Measurements from ENCODE around the gene ZMYND8.
A peak's percentile ranks its signal among the peaks of the same experiment; 100 is the strongest.

Gene ZMYND8

GRCh38 chr20:47353692-47354463 is 2.6 kb downstream of the ZMYND8 start:
- DNase-seq (ENCODE audit: low read depth): no peak

DNA sequence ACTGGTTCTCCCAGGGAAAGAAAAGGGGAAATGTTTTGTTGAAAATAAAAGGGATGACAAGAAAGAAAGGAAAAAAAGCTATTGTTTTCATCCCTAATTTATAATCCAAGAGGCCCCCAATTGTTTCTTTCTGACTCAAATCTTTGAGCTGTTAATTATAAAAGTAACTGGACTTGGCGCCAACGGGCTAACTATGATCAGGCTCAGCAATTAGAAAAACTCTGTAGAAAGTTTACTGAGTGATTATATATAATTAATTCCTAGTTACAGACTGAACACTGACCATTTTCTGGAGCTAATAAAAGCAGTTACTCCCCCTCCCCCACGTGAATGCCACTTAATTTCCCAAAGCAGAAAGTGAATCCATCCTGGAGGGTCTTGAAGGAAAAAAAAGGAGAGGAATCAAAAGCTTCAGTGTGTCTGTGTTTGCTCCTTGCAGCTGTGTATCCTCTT is 3.2 kb downstream of the ZMYND8 start:
- no peak for DNase-seq (ENCODE audit: low read depth)

- DNase-seq (ENCODE audit: low read depth): no peak
Measured at GRCh38 chr20:47352332-47353238, 3.9 kb downstream of the ZMYND8 start.

DNA sequence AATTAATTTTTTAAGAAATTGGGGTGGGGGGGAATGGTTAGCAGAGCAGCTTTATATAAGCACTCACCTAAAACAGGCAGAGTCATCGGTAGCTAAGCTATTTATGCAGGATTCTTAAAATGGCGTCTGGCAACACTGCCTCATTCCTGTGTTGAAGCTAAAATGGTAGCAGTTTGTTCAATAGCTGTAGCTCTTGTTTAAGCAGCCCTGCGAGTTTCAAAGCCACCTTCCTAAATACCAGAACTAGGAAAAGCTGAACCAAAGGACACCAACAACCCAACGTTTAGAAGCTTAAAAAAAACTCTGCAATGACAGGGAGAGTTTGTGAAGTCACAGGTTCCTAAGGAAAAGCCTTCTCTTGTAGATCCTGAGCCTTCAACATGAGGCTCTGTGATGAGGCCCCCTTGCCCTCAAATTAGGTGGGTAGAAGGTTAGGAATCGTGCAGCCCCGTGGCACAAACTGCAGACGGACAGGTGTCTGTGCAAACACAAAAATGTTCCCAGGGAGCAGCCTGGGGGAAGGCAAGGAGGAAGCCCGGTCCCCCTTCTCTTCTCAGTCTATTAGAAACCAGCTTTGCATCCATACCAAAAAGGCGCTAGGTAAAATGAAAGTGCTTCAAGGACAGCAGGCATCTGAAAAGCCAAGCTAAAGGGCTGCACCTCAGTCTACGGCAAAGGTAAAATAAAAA is 4.7 kb downstream of the ZMYND8 start:
- no peak for DNase-seq (ENCODE audit: low read depth)

DNA sequence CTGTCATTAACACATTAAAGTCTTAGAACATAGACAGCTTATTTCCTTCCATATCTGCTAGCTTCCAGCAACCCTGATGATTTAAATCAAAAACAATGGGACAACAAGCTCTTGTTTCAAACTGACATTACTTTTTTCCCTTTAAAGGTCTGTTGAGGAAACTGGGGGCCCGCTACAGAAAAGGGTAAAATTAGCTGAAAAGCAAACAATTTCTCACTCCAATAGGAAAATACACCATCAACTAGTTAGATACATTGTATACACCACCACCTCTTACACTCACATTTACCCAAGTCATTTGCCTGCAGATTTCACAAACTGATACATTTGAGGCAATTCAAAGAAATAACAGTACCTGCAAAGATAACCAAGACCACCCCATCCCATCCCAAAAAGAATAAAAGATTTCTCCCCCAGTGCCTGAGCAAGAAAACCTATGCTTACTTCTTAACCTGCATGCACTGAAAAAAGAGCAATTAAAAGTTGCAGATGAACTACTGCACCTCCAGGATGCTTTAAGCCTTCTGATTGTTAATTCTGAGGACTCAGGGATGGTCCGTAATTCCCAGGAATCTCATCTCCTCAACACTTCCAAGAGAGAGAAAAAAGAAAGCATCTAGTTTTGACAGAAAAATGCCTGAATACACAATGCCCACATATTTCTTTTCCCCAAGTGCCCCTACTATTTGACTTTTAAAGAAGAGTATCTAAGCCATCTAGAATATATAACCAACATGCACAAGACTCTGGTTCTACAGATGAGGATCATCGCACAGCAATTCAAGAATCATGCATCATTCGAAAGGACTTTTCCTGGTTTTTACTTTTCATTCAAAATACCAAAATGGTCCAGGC is 5.6 kb downstream of the ZMYND8 start:
- DNase-seq (ENCODE audit: low read depth): no peak

DNA sequence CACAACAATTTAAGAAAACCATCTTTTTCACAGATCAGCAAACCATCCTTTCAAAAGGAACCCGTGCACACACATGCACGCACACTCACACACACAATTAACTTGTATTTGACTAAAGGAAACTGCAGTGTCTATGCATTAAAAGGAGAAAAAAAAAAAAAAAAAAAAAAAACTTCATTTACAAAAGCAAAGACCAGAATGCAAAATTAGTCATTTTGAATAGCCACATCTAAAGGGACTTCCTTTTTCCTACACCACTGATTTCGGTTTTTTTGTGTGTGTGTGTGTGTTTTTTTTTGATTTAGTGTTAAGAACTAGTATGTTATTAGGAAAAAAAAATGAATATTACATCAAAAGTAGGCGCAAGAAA is 6.3 kb downstream of the ZMYND8 start:
- DNase-seq (ENCODE audit: low read depth): no peak

DNA sequence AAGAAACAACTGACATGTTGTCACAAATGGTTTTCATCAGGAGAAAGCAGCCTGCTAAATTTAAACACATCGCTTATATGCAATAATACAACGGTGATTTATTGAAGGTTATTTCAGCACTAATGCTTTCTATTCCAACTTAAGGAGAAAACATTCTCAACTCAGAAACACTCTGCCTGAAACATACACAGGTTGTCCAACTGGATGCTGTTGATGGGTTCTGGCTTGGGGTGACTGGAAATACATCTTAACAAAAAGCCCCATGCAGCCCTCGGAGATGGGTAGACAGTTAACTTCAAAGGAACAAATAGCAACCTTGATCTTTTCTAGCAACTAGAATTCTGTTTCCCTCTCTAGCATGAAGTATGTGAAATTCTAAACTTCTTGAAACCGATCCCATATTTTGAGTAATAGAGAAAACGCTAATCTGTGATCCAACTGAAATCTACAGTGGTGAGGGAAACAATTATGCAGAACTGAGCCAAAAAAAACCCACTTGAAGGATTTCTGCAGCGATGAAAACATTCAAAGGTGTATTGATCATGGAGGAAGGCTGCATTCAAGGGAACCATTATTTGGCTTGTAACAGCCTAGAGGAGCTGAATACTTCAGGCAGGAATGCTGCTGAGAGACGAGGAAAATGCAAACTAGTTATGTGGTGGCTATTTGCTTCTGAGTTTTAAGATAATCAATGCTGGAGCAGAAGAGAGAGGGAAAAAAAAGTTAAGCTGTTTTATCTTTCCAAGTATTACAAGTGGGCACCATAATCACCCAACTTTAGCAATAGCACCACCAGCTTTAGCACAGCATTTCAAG is 6.9 kb downstream of the ZMYND8 start:
- no peak for DNase-seq (ENCODE audit: low read depth)

DNA sequence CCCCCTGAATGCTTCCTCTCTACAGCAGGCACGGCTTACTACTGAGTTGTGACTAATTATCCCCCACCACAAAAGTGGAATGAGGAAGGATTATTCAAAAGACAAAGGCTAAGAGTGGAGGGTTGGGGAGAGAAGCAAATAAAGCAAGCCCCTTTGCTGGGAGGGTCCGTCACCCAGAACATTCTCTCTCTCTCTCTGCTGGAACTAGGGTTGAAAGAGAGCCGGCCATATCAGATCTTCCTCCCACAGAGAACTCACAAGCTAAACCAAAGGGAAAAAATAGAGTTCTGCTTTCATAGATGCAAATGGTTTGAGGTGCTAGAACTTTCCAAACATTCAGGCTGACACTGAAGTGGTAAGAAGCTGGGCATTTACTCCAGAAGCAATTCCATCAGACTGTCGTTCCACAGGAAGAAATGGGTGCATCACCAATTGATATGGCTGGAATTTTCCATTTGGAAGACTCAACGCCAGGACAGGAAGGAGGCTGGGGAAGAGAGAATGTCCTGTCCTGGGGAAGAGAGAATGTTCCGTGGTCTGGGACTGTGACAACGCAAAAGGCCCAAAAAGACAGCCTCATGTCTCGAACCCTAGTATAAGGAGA is 7.9 kb downstream of the ZMYND8 start:
- DNase-seq (ENCODE audit: low read depth): no peak

DNA sequence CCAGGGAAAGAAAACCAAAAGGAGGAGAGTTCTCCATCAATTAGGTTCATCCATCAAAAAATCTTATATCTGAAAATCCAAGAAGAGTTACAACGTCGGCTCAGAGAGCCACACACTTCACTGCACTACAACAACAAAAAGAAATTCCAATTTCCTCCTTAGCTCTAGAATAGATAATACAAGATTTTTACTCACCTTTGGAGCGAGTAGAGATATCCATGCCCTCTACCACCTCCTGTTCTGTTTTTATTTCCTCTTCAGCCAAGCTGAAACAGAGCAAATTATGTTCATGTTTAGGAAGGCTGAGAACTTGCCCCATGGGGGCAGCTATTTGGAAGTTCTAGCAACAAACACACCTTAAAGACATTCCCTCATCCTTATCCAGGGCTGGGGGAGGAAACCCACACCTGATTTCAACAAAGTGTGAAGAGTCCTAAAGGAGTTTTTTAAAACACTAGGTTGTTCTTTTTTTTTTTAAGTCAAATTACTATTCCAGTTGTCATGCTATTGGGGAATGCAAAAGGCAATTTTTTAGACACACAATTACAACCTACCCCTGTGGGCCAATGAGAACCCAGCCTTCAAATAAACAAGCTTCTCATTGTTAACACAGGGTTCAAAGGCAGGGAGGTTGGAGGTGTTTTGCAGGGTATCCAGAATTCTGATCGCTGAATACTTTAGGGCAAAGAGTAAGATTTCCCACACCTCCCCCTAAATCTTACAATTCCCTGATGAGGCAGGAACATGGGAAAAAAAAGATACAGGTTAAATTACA is 8.7 kb downstream of the ZMYND8 start:
- DNase-seq (ENCODE audit: low read depth): no peak

DNA sequence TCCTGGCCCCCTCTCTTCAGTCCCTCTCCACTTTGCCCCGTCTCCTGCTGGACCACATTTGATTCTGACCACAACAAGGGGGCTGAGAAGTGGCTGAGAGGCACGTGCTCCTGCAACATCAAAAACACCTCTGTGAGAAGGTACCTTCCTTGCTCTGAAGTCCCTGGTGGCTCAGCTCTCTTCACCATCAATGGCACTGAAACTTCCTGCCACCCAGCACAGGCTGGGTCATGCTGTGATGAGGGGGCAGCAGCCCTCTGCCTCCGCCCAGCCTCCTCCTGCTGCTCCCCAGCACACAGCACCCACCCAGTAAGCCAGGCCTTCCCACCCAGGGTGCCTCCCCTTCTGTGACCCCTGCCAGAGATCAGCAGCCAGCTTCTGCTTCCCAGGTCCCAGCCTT is 10.3 kb downstream of the ZMYND8 start:
- DNase-seq (ENCODE audit: low read depth): no peak

GRCh38 chr20:47345214-47345613 is 11.3 kb downstream of the ZMYND8 start:
- DNase-seq (ENCODE audit: low read depth): no peak

DNA sequence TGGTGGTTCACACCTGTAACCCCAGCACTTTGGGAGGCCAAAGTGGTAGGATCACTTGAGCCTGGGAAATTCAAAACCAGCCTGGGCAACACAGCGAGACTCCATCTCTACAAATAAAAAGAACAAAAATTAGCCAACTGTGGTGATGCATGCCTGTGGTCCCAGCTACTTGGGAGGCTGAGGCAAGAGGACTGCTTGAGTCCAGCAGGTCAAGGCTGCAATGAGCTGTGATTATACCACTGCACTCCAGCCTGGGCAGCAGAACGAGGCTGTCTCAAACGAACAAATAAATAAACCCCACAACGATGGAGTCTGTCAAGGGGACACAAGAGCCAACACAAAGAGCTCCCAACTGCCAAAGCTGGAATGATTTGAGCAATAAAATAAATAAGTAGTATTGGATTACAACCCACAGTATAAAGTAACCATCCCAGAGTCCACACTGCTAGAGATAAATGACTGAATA is 13.5 kb downstream of the ZMYND8 start:
- DNase-seq (ENCODE audit: low read depth): no peak

DNA sequence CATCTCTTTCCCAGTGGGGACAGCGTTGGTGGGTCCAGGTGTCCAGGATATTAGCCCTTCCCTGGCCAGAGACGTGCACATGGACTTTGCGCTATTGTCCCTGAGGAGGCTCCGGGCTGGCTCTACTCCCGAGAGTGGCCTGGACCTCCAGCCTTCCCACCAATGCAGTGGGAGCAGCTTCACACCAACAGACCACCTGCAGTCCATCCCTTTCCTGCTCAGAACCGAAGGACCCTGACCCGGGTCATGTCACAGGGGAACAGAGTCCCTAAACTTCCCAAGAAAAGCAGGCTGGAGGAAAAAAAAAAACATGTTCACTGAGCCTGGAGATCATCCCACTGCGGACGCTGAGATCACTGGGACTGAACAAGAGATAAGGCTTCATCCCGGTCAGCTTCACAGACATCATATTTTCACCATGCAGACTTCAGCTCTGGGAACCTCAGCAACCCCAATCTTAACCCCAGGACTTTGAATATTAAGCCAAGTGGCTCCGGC is 18.3 kb downstream of the ZMYND8 start:
- DNase-seq (ENCODE audit: low read depth): no peak

GRCh38 chr20:47337413-47337812 is 19.1 kb downstream of the ZMYND8 start:
- DNase-seq (ENCODE audit: low read depth): no peak

- no peak for DNase-seq (ENCODE audit: low read depth)
Measured at GRCh38 chr20:47336129-47336754, 20.3 kb downstream of the ZMYND8 start.

DNA sequence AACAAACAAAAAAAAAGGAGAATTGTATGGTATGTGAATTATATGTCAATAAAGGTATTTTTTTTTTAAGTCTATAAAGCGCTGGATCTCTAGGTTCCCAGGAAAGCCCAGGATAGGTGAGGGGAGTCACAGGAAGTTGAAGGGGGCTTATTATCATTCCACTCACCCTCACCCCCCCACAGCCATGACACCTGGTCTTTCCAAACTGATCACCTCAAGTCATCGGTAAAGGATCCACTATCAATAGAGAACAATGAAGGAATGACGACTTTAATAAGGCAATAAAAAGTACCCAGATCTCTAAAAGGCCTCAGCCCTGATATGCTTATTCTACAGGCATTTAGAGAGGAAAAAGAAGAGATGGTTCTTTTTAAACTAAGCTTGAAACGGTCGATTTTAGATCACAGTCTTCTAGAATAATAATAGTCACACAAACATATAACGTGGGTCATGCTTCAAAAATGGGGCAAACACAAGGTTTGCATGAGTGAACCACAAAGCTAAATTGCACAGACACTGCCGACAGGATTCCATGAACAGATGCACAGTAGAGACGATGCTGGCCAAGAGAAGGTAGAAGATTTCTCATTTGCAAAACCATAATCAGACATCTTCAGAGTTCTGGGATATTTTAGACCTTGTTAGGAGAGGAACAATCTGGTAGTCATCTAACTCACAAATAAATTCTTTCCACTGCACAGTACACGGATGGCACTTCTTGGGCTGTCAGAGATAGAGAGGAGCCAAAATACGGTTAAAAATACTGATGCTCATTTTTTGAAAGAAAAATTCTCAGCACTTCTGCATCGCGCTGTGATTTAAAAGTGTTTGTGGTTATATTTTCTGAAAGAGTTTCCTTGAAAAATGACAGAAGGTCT is 21.0 kb downstream of the ZMYND8 start:
- DNase-seq (ENCODE audit: low read depth): no peak

DNA sequence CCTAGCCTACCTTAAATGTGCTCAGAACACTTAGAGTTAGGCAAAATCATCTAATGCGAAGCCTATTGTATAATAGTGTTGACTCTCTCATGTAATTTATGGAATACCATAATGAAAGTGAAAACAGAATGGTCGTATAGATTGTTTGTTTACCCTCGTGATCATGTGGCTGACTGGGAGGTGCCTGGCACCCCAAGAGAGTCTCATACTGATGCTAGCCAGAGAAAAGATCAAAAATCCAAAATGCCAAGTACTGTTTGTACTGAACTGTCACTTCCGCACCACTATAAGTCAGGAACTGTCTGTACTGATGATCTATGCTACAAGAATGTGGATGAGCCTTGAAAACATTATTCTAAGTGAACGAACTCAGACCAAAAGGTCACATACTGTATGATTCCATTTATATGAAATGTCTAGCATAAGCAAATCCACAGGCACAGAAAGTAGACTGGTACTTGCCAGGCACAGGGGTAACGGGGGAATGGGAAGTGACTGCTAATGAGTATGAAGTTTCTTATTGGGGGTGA is 22.4 kb downstream of the ZMYND8 start:
- DNase-seq (ENCODE audit: low read depth): peak; percentile 81

All from GM04503 (cell line).